Measurements from ENCODE around the gene RALA.

DNA sequence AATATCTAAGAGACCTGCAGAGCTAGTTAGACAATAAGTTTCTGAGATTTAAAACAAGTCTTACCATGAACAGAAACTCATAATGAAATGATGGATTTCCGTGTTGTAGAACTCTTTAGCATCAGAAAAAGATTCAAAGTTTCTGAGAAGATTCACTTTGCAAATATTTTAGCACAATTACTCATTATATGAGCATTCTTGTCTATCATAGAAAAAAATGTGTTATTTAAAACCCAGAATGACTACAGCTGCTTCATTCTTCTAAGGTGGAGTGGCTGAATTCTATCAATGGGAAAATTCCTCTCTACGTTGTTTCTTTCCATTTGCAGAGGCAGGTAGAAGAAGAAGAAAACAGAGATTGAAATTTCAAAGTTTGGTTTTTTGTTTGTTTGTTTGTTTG, 21.0 kb upstream of the RALA start:
- TF ChIP-seq, protein P1, sequence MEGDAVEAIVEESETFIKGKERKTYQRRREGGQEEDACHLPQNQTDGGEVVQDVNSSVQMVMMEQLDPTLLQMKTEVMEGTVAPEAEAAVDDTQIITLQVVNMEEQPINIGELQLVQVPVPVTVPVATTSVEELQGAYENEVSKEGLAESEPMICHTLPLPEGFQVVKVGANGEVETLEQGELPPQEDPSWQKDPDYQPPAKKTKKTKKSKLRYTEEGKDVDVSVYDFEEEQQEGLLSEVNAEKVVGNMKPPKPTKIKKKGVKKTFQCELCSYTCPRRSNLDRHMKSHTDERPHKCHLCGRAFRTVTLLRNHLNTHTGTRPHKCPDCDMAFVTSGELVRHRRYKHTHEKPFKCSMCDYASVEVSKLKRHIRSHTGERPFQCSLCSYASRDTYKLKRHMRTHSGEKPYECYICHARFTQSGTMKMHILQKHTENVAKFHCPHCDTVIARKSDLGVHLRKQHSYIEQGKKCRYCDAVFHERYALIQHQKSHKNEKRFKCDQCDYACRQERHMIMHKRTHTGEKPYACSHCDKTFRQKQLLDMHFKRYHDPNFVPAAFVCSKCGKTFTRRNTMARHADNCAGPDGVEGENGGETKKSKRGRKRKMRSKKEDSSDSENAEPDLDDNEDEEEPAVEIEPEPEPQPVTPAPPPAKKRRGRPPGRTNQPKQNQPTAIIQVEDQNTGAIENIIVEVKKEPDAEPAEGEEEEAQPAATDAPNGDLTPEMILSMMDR (IDR thresholded peaks at IDR 0.05): no peak
- no peak for TF ChIP-seq POLR2A (IDR thresholded peaks at IDR 0.05)
